ENCODE measurements around the gene C2CD2.

GRCh38 chr21:41892726-41893125 lies 61.1 kb downstream of the C2CD2 start:
- no peak for TF ChIP-seq JUN (IDR thresholded peaks at IDR 0.05; ENCODE audit: low read depth, low read length)
- TF ChIP-seq, protein P1, sequence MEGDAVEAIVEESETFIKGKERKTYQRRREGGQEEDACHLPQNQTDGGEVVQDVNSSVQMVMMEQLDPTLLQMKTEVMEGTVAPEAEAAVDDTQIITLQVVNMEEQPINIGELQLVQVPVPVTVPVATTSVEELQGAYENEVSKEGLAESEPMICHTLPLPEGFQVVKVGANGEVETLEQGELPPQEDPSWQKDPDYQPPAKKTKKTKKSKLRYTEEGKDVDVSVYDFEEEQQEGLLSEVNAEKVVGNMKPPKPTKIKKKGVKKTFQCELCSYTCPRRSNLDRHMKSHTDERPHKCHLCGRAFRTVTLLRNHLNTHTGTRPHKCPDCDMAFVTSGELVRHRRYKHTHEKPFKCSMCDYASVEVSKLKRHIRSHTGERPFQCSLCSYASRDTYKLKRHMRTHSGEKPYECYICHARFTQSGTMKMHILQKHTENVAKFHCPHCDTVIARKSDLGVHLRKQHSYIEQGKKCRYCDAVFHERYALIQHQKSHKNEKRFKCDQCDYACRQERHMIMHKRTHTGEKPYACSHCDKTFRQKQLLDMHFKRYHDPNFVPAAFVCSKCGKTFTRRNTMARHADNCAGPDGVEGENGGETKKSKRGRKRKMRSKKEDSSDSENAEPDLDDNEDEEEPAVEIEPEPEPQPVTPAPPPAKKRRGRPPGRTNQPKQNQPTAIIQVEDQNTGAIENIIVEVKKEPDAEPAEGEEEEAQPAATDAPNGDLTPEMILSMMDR (IDR thresholded peaks at IDR 0.05; ENCODE audit: control extremely low read depth in 1 of 3, insufficient read depth in 1 of 3, low read depth in 1 of 3, low read length in 3 of 3) = no peak
- TF ChIP-seq POLR2AphosphoS5 (IDR thresholded peaks at IDR 0.05; ENCODE audit: low read depth, low read length) = no peak
- no peak for TF ChIP-seq EP300 (IDR thresholded peaks at IDR 0.05; ENCODE audit: borderline replicate concordance in 1 of 2, low read depth in 2 of 2, low read length in 2 of 2)
- TF ChIP-seq POLR2A (IDR thresholded peaks at IDR 0.05; ENCODE audit: control extremely low read depth in 1 of 2, low read depth in 2 of 2, low read length in 2 of 2) = no peak
- TF ChIP-seq RAD21 (IDR thresholded peaks at IDR 0.05 in 1 of 2, conservative IDR thresholded peaks at IDR 0.05 in 1 of 2; ENCODE audit: low read depth in 2 of 2, low read length in 2 of 2) = no peak
- no peak for TF ChIP-seq CHD2 (IDR thresholded peaks at IDR 0.05; ENCODE audit: low read length)
- TF ChIP-seq RFX5 (IDR thresholded peaks at IDR 0.05; ENCODE audit: borderline replicate concordance, low read depth, low read length) = no peak
- TF ChIP-seq KDM1A (IDR thresholded peaks at IDR 0.05; ENCODE audit: borderline replicate concordance, low read length) = no peak
